ENCODE data around the gene MAP3K8. TPM values are rescaled to one million over a fixed set of nuclear protein-coding genes. Genes with fewer than 3 reads are reported as not detected.

MAP3K8 gene
- polyA plus RNA-seq, 1 experiment, result 5.3 TPM

DNA sequence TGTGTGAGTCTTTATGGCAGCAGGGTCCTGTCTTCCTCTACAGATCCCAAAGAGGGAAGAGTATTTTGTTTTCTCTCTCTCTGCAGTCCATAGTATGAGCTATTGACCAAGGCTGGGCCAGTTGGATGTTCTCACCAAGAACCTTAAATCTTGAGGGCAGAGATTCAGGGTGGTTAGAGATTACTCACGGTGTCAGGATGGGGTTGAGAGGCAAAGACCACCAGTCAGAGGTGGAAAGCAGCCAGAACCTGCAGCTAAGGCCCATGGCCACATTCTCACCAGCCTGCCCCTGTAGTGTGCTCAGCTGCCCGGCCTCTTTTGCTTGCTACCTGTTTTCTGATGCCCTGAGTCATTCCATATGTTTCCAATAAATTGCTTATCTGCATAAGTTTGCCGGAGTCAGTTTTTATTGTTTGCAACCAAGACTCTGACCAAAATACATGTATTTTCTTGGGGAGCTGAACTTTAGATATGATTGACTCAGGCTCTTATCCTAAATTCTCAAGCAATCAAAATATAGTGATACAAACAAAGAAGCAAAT lies 67.0 kb downstream of the MAP3K8 start:
- no peak overlapping the region for H3K27ac ChIP-seq (ENCODE audit: low read depth, low read length)
- CTCF ChIA-PET, result interaction anchor here (0.5 to 0.6 kb wide), 2 partner anchors 79 to 88 kb away, joined by 3 to 5 read pairs; no protein-coding TSS in a partner anchor
- peaks cover 42% of the 10 kb centered on the region for H3K27me3 ChIP-seq (ENCODE audit: control insufficient read depth, insufficient read depth, low read length)
- TF ChIP-seq, protein P1, sequence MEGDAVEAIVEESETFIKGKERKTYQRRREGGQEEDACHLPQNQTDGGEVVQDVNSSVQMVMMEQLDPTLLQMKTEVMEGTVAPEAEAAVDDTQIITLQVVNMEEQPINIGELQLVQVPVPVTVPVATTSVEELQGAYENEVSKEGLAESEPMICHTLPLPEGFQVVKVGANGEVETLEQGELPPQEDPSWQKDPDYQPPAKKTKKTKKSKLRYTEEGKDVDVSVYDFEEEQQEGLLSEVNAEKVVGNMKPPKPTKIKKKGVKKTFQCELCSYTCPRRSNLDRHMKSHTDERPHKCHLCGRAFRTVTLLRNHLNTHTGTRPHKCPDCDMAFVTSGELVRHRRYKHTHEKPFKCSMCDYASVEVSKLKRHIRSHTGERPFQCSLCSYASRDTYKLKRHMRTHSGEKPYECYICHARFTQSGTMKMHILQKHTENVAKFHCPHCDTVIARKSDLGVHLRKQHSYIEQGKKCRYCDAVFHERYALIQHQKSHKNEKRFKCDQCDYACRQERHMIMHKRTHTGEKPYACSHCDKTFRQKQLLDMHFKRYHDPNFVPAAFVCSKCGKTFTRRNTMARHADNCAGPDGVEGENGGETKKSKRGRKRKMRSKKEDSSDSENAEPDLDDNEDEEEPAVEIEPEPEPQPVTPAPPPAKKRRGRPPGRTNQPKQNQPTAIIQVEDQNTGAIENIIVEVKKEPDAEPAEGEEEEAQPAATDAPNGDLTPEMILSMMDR (IDR thresholded peaks at IDR 0.05; ENCODE audit: low read depth, low read length), result no peak
- DNase-seq (ENCODE audit: low read depth, low spot score), result no peak
- H3K9me3 ChIP-seq (ENCODE audit: control insufficient read depth, insufficient read depth, low read length), result no peaks in the 10 kb centered on the region
- POLR2A ChIA-PET, result no interaction called here
- H3K4me3 ChIP-seq (ENCODE audit: low read depth, low read length), result no peak overlapping the region

DNA sequence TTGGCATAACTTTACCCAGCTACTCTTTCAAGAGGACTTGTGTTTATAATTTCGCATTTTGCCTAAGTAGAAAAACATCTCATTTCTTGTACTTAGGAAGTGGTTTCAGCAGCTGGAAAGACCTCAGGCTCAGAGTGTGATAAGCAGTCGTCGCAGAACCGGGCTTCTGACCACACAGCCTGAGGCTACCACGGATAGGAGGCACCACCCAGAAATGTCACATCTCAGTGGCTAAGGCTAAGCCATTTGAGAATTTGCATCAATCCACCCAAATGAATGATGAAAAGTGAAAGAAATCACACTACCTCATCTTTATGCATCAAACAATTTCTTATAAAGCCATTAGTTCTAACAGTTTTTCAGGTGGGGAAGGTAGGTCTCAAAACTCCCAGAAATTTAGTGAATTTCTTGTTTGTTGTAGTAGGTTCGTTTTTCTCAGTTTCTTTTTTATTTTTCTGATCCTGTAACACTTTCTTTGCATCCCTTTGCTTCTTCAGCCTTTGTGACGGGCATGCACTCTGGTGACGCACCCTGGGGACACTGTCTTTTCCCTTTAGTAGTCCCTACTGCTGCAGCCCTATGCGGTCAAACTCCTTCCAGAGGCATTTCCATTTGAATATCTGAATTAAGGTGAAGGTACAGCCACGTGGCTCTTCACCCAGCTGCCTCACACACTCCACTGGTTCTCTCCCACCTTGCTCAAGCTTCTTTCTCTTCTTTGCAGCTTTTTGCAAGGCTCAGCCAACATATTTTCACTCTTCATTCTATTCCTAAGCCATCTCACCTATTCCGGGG lies 68.5 kb downstream of the MAP3K8 start:
- TF ChIP-seq, protein P1 (IDR thresholded peaks at IDR 0.05; ENCODE audit: low read depth, low read length), result no peak
- no peak overlapping the region for H3K4me3 ChIP-seq (ENCODE audit: low read depth, low read length)
- H3K27me3 ChIP-seq (ENCODE audit: control insufficient read depth, insufficient read depth, low read length), result peaks cover 41% of the 10 kb centered on the region
- DNase-seq (ENCODE audit: low read depth, low spot score), result no peak
- POLR2A ChIA-PET, result no interaction called here
- H3K9me3 ChIP-seq (ENCODE audit: control insufficient read depth, insufficient read depth, low read length), result no peaks in the 10 kb centered on the region
- CTCF ChIA-PET, result no interaction called here
- no peak overlapping the region for H3K27ac ChIP-seq (ENCODE audit: low read depth, low read length)

DNA sequence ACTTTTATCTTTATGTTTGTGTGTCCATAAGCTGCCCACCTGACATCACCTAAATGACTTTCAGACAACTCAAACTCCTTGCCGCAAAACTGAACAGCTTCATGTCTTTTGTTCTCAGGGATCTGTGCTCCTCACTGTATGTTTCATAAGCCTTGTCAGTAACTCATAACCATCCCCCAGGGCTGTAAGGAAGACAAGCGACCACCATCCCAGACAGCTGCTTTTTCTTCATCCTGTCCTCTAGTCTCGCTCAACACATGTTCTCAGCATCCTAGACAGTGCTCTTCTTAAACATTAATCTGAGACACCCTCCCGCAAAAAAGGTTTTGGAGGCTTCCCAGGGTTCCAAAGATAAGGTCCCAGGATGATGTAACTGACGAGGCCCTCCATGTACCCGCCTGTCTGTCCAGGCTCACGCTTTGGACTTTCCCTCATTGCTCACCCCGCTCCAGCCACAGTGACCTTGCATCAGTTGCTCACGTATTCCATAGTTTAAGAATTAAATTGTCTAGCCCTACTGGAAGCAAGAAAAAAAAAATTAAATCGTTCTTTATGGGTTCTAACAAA lies 69.8 kb downstream of the MAP3K8 start:
- Histone ChIP-seq H3K27ac (ENCODE audit: low read depth, low read length) (no peak overlapping the region), H3K27me3 (ENCODE audit: control insufficient read depth, insufficient read depth, low read length) (peaks cover 42% of the 10 kb centered on the region), H3K9me3 (ENCODE audit: control insufficient read depth, insufficient read depth, low read length) (no peaks in the 10 kb centered on the region), H3K4me3 (ENCODE audit: low read depth, low read length) (no peak overlapping the region)
- TF ChIP-seq, protein P1 (IDR thresholded peaks at IDR 0.05; ENCODE audit: low read depth, low read length), result no peak
- POLR2A ChIA-PET, result no interaction called here
- CTCF ChIA-PET, result interaction anchor here (0.7 kb wide), 1 partner anchor 87 kb away, joined by 6 read pairs; no protein-coding TSS in a partner anchor
- DNase-seq (ENCODE audit: low read depth, low spot score), result no peak

DNA sequence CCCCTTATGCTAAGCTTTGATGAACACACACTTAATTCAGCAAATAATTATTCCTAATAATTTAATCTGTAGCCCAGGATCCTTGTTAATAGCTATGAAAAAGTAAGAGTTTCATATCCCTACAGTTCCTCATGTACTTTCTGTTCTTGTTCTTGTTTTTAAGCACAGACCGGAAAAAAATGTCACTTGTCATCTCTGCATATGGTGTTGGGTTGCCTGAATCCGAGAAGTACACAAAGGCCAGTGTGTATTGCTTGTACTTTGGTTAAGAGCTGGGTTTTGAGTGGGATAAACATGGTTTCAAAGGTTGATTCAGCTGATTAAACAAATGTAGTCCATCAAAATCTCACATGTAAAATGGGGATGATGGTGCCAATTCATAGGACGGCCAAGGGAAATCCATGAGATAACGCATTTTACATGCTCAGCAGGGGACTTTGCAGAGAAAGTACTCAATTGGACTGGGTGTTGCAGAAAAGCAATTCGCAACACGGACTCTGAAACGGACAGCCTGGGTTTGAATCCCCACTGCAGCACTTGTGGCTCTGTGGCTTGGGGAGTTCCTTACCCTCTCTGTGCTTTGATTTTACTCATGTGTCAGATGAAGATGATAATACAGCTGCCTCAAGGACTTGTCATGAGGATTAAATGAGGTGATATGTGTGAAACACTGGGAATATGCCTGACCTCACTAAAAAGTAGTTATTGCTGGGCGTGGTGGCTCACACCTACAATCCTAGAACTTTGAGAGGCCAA lies 71.7 kb downstream of the MAP3K8 start:
- Histone ChIP-seq H3K4me3 (ENCODE audit: low read depth, low read length) (no peak overlapping the region), H3K27me3 (ENCODE audit: control insufficient read depth, insufficient read depth, low read length) (peaks cover 32% of the 10 kb centered on the region), H3K27ac (ENCODE audit: low read depth, low read length) (no peak overlapping the region), H3K9me3 (ENCODE audit: control insufficient read depth, insufficient read depth, low read length) (no peaks in the 10 kb centered on the region)
- no peak for DNase-seq (ENCODE audit: low read depth, low spot score)
- ChIA-PET POLR2A (no interaction called here), CTCF (no interaction called here)
- TF ChIP-seq, protein P1 (IDR thresholded peaks at IDR 0.05; ENCODE audit: low read depth, low read length), result no peak

Measured in AG04450 (cell line).